ENCODE data around the gene PCDHGA2.

DNA sequence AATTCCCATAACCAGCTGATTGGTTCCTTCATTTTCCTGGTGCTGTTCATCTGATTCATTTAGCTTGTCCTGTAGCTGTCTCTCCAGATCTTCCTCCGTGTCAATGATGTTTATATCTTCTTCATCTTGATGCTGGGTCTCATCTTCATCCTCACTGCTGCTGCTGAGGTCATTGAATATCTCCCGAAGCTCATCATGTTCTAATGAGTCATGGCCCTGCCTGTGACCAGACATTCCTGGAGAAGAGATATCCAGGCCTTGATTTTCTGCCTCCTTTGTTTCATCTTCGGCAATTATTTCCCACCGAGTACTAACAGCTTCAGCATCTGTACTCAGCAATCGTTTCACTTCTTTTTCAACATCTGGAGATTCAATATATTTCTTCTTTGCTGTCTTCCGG is 19.4 kb upstream of the PCDHGA2 start:
- no peak for TF ChIP-seq EZH2 (IDR thresholded peaks at IDR 0.05; ENCODE audit: low read length, unreplicated experiment)
- TF ChIP-seq, protein P1, sequence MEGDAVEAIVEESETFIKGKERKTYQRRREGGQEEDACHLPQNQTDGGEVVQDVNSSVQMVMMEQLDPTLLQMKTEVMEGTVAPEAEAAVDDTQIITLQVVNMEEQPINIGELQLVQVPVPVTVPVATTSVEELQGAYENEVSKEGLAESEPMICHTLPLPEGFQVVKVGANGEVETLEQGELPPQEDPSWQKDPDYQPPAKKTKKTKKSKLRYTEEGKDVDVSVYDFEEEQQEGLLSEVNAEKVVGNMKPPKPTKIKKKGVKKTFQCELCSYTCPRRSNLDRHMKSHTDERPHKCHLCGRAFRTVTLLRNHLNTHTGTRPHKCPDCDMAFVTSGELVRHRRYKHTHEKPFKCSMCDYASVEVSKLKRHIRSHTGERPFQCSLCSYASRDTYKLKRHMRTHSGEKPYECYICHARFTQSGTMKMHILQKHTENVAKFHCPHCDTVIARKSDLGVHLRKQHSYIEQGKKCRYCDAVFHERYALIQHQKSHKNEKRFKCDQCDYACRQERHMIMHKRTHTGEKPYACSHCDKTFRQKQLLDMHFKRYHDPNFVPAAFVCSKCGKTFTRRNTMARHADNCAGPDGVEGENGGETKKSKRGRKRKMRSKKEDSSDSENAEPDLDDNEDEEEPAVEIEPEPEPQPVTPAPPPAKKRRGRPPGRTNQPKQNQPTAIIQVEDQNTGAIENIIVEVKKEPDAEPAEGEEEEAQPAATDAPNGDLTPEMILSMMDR (conservative IDR thresholded peaks at IDR 0.05; ENCODE audit: low read depth, low read length): no peak
